ENCODE data around the gene MIP.

DNA sequence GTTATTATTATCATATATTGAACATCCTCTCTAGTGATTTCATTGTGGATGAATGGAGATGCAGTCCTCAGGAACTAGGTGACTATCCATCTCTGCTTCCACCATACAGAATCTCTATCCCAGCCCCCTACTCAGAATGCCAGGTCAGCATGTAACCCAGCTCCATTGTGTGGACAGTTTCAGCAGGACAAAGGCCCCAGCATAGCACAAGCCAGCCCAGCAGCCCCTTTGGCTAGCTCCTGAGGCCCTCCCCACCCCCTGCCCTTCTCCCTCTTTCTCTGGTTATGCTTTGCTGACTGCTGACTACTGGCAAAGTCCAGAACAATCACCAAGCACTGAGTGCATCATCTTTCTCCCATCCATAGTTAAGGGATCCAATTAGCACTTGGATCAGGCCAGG lies 8.1 kb upstream of the MIP start:
- no peak for TF ChIP-seq EZH2 (IDR thresholded peaks at IDR 0.05; ENCODE audit: low read length)
- TF ChIP-seq, protein P1, sequence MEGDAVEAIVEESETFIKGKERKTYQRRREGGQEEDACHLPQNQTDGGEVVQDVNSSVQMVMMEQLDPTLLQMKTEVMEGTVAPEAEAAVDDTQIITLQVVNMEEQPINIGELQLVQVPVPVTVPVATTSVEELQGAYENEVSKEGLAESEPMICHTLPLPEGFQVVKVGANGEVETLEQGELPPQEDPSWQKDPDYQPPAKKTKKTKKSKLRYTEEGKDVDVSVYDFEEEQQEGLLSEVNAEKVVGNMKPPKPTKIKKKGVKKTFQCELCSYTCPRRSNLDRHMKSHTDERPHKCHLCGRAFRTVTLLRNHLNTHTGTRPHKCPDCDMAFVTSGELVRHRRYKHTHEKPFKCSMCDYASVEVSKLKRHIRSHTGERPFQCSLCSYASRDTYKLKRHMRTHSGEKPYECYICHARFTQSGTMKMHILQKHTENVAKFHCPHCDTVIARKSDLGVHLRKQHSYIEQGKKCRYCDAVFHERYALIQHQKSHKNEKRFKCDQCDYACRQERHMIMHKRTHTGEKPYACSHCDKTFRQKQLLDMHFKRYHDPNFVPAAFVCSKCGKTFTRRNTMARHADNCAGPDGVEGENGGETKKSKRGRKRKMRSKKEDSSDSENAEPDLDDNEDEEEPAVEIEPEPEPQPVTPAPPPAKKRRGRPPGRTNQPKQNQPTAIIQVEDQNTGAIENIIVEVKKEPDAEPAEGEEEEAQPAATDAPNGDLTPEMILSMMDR (optimal IDR thresholded peaks at IDR 0.05 in 1 of 3, IDR thresholded peaks at IDR 0.05 in 1 of 3, conservative IDR thresholded peaks at IDR 0.05 in 1 of 3; ENCODE audit: extremely low read depth in 1 of 3, insufficient read depth in 2 of 3, low read length in 3 of 3) = no peak

All from keratinocyte (primary cell).